Left kidney (tissue), 2 donors: Measurements from ENCODE around the gene CELA2B. TPM values are rescaled to one million over a fixed set of nuclear protein-coding genes. Genes with fewer than 3 reads are reported as not detected.
"Not testable (repeated sequence)": the region's sequence is repeated elsewhere in the genome, so short reads cannot be mapped to it uniquely, and the experiment has no call there.

ENCODE experiments used
- DNase-seq: peaks from one replicate; pipeline ENCODE4 v3.0.0-alpha.2; 2013
- polyA plus RNA-seq: library from polyadenylated mRNA; unstranded; fragments of 120-200 nt; gene quantifications from one replicate; pipeline ENCODE4 v1.2.1, GENCODE V29; 2013; ENCODE audit not compliant: insufficient read length

Gene CELA2B
- polyA plus RNA-seq, 1 donor, result 0.43 TPM

GRCh38 chr1:15444468-15445389 is 31.2 kb upstream of the CELA2B start:
- DNase-seq, result no peak

GRCh38 chr1:15445390-15446122 is 30.3 kb upstream of the CELA2B start:
- DNase-seq, result no peak

GRCh38 chr1:15446212-15446611 is 29.7 kb upstream of the CELA2B start:
- no peak for DNase-seq

- no peak for DNase-seq
Observed at GRCh38 chr1:15448877-15449462, 26.9 kb upstream of the CELA2B start.

- DNase-seq, result no peak
Observed at GRCh38 chr1:15449567-15449966, 26.3 kb upstream of the CELA2B start.

- DNase-seq, result no peak
Observed at GRCh38 chr1:15451014-15451722, 24.7 kb upstream of the CELA2B start.

GRCh38 chr1:15452216-15452615 is 23.7 kb upstream of the CELA2B start:
- no peak for DNase-seq

- DNase-seq, result no peak
Observed at GRCh38 chr1:15452866-15453571, 22.9 kb upstream of the CELA2B start.

GRCh38 chr1:15453734-15454133 is 22.2 kb upstream of the CELA2B start:
- no peak for DNase-seq

- DNase-seq, result no peak
Observed at GRCh38 chr1:15454256-15454655, 21.6 kb upstream of the CELA2B start.

GRCh38 chr1:15455522-15455921 is 20.4 kb upstream of the CELA2B start:
- no peak for DNase-seq

GRCh38 chr1:15456313-15456954 is 19.5 kb upstream of the CELA2B start, which contains the start of gene CELA2A:
TSS of gene CELA2A (plus strand) at chr1:15456732. CDS start at chr1:15456754, 22 bp downstream.
- no peak for DNase-seq

- DNase-seq, result no peak
Observed at GRCh38 chr1:15457585-15457984, 18.3 kb upstream of the CELA2B start.

GRCh38 chr1:15458388-15458787 is 17.5 kb upstream of the CELA2B start:
- not testable (repeated sequence) for DNase-seq

- DNase-seq, result no peak
Observed at GRCh38 chr1:15459771-15460707, 15.9 kb upstream of the CELA2B start.

- no peak for DNase-seq
Observed at GRCh38 chr1:15460708-15461095, 15.2 kb upstream of the CELA2B start.

GRCh38 chr1:15463064-15463800 is 12.7 kb upstream of the CELA2B start:
- DNase-seq, result peak; percentile 25

- not testable (repeated sequence) for DNase-seq
Observed at GRCh38 chr1:15463926-15464322, 12.0 kb upstream of the CELA2B start.

- DNase-seq, result no peak
Observed at GRCh38 chr1:15465674-15466073, 10.2 kb upstream of the CELA2B start.
